Urinary bladder (tissue), 4 donors: ENCODE measurements around the gene BCAS3. TPM values are rescaled to one million over a fixed set of nuclear protein-coding genes. Genes with fewer than 3 reads are reported as not detected.

ENCODE experiments used
- DNase-seq: peaks from one replicate; pipeline ENCODE4 v3.0.0-alpha.2; 2015; ENCODE audit errors: extremely low spot score
- H3K27ac ChIP-seq: one replicate; pipeline ENCODE4 v1.5.1; 2013; ENCODE audit warnings: low read depth, mild to moderate bottlenecking, moderate library complexity
- H3K36me3 ChIP-seq: one replicate; pipeline ENCODE4 v1.6.1; 2013; ENCODE audit warnings: mild to moderate bottlenecking, moderate library complexity; ENCODE audit not compliant: insufficient read depth
- H3K4me1 ChIP-seq: one replicate; pipeline ENCODE4 v1.6.1; 2013; ENCODE audit warnings: mild to moderate bottlenecking, moderate library complexity; ENCODE audit not compliant: insufficient read depth
- H3K4me3 ChIP-seq: one replicate; pipeline ENCODE4 v1.5.1; 2013; ENCODE audit warnings: low read depth, low read length
- WGBS: extraction: QIAGEN DNeasy Blood & Tissue Kit; methylation state at CpG from one replicate; pipeline ENCODE4 v1.1.7; 2013; 5-methylcytosine and 5-hydroxymethylcytosine counted together
- polyA plus RNA-seq: library from polyadenylated mRNA; stranded (reverse); fragments of 200-250 nt; gene quantifications from one replicate; pipeline ENCODE4 v1.2.3, GENCODE V29; 2013
- total RNA-seq: library from RNA; depleted of rRNA; stranded (reverse); fragments of >200 nt; gene quantifications from one replicate; pipeline ENCODE4 v1.2.3, GENCODE V29; 2014
- donor health status: healthy with polysubstance abuse.
- donor health status: healthy.

BCAS3 gene
- total and polyA plus RNA-seq, 2 donors = 17.6 to 72.4 TPM

DNA sequence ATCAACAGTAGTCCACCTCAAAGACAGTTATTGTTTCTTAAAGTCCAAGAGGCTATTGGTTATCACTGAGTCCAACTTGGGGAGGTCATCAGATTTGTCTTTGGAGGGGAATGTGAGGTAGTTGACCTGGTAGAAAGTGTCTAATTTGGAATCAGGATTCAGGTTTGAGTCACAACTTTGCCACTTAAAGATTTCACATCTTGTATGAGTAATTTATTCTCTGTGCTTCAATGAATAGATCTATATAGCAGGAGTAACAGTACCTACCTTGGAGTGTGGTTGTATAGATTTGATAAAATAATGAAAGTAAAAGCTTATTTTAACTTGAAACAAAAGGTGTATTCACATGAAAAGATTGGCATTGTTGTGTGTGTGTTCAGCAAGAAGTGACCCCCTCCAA lies 602.7 kb downstream of the BCAS3 start:
- no peak for DNase-seq
- H3K27ac ChIP-seq = no peak overlapping the region

DNA sequence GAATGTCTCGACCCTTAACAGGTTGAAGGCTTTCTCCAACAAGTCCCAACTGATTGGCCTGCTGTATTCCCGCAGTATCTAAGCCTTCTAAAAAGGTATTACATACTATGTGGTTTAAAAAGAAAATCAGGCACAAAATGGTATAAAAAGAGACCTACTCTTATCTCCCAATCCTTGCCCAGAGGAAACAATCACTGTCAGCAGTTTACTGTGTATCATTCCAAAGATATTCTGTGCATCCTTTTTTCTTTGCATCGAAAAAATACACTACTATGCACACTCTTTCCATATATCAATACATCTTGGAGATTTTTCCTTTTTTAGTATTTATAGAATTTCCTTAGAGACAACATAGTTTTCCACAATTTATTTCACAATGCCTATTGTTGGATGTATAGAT lies 603.2 kb downstream of the BCAS3 start:
- no peaks in the 10 kb centered on the region for H3K36me3 ChIP-seq
- DNase-seq = no peak
- no peak overlapping the region for H3K4me3 ChIP-seq
- 94% methylated on average over 3 of the region's 3 CpGs for WGBS
- no peaks in the 10 kb centered on the region for H3K4me1 ChIP-seq
- H3K27ac ChIP-seq = no peak overlapping the region

More for the DNA sequence above, 602.7 kb downstream of the BCAS3 start:
- Histone ChIP-seq H3K36me3 (no peaks in the 10 kb centered on the region), H3K4me1 (no peaks in the 10 kb centered on the region), H3K4me3 (no peak overlapping the region)

DNA sequence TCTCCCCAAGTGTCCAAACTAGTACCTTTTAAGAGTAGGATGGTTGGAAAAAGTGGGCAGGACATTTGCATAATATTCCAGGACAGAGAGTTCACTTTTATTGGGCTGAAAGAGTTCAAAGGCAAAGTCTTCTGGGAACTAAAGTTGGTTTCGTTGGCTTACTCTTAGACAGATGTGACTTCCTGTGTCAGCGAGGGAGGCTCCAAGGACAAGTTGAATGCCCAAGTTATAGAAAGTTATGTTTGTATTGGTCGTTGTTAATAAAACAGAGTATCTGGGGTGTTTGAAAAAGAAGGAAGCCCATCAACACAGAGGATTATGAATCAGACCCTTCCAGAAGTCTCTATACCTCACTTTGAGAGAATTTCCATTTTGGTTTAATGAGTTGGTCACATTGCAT lies 604.7 kb downstream of the BCAS3 start:
- Histone ChIP-seq H3K36me3 (no peaks in the 10 kb centered on the region), H3K4me3 (no peak overlapping the region), H3K27ac (no peak overlapping the region), H3K4me1 (no peaks in the 10 kb centered on the region)
- DNase-seq = no peak
- WGBS = 77% methylated on average over 3 of the region's 3 CpGs

DNA sequence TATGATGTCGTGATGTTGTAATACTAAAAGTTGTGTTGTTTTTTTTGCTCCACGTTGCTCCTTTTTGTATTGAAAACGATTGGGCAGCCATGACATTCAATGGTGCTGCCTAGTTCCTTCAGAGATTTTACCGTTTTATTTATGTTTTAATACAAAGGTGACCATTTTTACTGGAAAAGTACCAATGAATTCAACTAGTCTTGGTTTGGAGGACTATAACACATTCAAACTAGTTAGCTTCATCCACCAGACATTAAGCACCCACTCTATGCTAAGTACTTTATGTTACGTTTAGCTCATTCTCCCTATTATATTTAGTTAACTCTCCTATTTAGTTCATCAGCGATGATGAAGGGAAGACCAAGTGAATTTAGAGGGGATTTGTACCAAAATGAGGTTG lies 605.4 kb downstream of the BCAS3 start:
- no peak for DNase-seq
- no peak overlapping the region for H3K27ac ChIP-seq
- no peaks in the 10 kb centered on the region for H3K4me1 ChIP-seq
- no peaks in the 10 kb centered on the region for H3K36me3 ChIP-seq
- 96% methylated on average over 6 of the region's 6 CpGs for WGBS
- H3K4me3 ChIP-seq = no peak overlapping the region

DNA sequence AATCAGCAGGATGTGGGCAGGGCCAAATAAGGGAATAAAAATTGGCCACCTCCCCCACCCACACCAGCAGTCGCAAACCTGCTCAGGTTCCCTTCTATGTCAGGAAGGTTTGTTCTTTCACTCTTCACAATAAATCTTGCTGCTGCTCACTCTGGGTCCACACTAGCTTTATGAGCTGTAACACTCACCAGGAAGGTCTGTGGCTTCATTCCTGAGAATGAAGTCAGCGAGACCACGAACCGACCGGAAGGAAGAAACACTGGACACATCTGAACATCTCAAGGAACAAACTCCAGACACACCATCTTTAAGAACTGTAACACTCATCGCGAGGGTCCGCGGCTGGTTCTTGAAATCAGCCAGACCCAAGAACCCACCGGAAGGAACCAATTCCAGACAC lies 606.5 kb downstream of the BCAS3 start:
- Histone ChIP-seq H3K36me3 (no peaks in the 10 kb centered on the region), H3K4me3 (no peak overlapping the region), H3K27ac (no peak overlapping the region), H3K4me1 (no peaks in the 10 kb centered on the region)
- 80% methylated on average over 10 of the region's 10 CpGs for WGBS
- DNase-seq = no peak

DNA sequence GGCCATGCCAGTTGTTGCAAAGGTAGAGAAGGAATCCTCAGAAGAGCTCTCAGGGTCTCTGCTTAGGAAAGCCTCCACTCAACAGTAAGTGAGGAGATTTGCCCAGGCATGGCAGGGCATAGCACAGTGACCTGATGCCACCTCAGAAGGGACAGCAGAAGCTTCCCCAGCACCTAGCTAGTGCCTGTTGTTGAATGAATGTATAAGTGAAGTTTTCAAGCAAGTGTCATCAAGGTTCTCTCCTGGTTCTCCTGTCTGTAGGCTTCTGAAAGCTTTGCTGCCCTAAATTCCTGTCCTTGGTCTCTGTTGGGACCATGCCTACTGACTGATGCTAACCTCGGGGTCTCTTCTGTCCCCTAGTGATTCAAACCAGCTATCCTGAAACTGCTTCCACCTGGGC lies 607.1 kb downstream of the BCAS3 start:
- no peaks in the 10 kb centered on the region for H3K36me3 ChIP-seq
- H3K27ac ChIP-seq = no peak overlapping the region
- 74% methylated on average over 1 of the region's 1 CpG for WGBS
- H3K4me3 ChIP-seq = no peak overlapping the region
- DNase-seq = no peak
- no peaks in the 10 kb centered on the region for H3K4me1 ChIP-seq

DNA sequence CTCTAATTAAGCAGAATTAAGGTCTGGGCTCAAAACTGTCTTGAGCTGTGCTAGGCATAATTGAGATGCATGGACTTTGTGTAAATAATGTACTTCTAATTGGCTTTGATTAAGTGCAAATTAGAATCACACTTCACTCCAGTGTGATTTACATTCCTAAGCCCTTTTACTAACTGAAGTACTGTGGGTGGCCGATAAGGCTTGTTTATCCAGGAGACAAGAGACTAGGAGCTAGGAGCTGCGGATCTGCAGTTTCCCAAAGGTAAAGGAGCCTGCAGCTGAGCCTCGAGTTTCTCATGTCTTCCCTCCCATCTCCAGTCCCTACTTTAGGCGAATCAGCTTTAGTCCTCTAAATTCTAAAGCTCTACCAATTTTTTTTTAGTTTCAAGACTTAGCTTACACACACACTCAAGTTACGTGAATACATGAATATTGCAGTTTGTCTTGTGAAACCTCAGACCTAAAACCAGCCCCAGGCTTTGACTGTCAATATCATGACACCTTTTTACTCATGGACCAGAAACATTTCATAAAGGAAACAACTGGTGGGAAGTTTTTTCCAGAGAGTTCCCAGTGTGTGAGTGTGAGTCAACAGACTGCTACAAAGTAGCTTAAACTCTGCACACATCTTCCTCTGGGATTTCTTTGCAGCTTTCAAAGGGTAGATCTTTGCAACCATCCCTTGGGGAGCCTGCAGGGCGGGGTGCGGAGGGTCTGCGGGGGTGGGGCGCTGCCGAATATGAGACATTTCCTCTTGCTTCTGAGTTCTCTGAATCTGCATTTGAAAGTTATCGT lies 608.1 kb downstream of the BCAS3 start:
- DNase-seq = no peak
- no peak overlapping the region for H3K27ac ChIP-seq
- H3K36me3 ChIP-seq = no peaks in the 10 kb centered on the region
- 40% methylated on average over 11 of the region's 11 CpGs for WGBS
- no peak overlapping the region for H3K4me3 ChIP-seq
- H3K4me1 ChIP-seq = no peaks in the 10 kb centered on the region

DNA sequence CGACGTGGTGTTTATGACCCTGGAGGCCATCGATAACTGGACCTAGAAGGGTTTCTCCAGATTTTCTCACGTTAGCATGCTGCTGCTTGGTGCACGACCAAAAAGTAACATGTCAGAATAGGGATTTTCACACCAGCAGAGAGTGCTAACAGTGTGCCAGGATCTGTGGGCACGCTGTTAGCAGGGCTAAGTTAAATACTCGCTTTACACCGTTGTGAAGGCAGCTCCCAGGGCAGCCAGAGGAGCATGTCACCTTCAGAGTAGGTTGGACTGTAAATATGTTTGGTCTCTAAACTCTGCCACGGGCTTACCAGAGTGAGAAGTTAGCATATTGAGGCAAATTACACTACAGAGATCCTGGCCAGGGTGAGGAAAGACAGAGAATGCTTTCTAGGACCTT lies 608.8 kb downstream of the BCAS3 start:
- WGBS = 56% methylated on average over 9 of the region's 9 CpGs
- no peak overlapping the region for H3K27ac ChIP-seq
- no peaks in the 10 kb centered on the region for H3K4me1 ChIP-seq
- no peaks in the 10 kb centered on the region for H3K36me3 ChIP-seq
- DNase-seq = no peak
- H3K4me3 ChIP-seq = no peak overlapping the region

DNA sequence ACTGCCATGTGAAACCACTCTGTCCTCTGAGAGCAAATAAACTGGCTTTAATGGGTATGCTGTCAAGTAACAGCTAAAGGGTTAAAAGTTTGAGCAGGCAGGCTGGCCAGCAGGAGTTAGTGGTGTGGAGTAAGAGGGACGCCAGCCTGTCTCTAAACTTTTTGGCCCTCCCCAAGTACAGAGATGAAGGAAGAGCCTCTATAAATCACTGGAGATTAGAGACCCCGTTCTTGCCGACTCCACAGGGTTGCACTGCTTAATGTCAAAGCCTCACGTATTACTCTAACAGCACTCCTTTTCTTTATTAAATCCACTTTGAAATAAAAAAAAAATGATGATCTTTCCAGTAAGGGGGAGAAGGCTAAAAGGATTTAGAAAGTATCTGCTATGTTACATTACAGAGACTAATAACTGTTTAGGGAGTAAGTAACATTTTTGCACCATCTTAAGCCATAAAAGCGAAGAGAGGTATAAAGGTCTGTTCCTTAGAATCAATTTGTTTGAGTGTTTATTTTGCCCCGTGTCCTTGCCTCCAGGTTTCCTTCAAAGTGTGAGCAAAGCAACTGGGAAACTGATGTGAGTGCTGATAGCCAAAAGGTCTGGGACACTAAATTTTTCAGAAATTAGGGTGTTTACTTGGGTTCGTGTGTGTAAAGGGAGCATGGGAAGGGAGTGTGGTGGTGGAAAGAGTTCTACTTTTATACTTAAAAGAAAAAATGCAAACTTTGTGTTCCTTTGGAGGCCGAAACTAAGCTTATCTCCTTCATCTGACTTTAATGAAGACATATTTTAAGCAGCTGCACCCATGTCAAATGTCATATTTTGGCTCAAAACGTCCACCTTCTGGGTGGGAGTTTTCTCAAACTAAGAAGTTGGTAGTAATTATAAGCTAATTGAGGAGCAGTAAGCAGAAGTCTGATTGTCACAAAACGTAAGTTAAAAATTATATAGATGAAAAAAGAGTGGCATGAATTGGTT lies 612.0 kb downstream of the BCAS3 start:
- no peak overlapping the region for H3K27ac ChIP-seq
- no peak for DNase-seq
- no peaks in the 10 kb centered on the region for H3K4me1 ChIP-seq
- WGBS = 32% methylated on average over 10 of the region's 10 CpGs
- no peaks in the 10 kb centered on the region for H3K36me3 ChIP-seq
- no peak overlapping the region for H3K4me3 ChIP-seq

DNA sequence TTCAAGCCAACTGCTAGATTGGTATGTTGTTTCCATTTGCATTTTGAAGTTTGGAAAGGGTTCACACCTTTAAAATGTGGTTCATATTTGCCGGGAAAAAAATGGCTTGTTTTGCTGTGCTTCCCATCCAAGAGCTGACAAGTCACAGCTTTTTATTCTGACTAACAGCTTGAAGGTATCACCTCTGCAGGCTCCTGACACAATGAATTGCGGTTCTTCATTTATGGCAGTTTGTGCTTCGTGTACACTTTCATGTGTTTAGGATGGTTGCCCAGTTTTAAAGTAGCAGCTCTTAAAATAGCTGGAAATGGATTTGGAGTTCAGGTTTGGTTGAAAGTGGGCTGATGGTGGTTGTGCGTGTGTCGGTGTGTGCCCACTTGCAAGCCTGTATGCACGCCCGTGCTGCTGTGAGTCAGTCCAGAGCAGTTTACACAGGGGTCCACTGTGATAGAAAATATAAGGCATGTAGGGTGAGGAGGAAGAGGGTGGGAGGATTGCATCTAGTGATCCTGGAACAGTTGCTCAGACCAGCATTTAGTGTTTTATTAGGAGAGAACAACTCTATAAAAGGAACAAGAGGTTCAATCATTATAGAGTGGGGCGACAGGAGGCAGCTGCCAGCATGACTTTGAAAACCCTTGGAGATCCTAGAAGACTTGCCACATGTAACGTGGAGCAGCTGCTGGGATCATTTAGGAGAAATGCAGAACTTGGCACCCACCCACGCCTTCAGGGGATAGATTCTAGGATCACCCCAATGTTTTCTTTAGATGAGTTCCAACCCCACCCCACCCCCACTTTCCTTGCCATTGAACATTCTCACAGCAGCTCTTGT lies 614.0 kb downstream of the BCAS3 start:
- DNase-seq = peak; percentile 80
- no peaks in the 10 kb centered on the region for H3K4me1 ChIP-seq
- H3K27ac ChIP-seq = no peak overlapping the region
- no peak overlapping the region for H3K4me3 ChIP-seq
- WGBS = 31% methylated on average over 10 of the region's 10 CpGs
- no peaks in the 10 kb centered on the region for H3K36me3 ChIP-seq

DNA sequence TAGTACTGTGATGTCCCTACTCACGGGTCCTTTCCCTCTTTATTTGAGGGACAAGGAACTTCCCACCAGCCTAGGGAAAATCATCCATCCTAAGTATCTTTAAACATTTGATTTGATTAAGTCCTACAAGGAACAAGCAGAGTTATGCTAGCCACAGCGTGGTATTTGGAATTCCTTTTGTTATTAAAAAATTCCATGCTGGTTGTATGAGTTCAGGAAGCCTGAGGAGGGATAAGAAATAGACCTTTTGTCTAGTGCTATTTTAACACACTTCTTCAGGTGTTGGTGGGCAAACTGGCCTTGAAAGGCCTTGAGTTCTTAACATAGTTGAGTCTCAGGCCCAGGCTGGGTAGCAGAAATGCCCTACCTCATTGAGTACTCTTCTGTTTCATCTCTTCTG lies 616.6 kb downstream of the BCAS3 start:
- WGBS = 80% methylated on average over 2 of the region's 2 CpGs
- DNase-seq = no peak
- no peaks in the 10 kb centered on the region for H3K36me3 ChIP-seq
- no peak overlapping the region for H3K4me3 ChIP-seq
- H3K4me1 ChIP-seq = no peaks in the 10 kb centered on the region
- no peak overlapping the region for H3K27ac ChIP-seq

DNA sequence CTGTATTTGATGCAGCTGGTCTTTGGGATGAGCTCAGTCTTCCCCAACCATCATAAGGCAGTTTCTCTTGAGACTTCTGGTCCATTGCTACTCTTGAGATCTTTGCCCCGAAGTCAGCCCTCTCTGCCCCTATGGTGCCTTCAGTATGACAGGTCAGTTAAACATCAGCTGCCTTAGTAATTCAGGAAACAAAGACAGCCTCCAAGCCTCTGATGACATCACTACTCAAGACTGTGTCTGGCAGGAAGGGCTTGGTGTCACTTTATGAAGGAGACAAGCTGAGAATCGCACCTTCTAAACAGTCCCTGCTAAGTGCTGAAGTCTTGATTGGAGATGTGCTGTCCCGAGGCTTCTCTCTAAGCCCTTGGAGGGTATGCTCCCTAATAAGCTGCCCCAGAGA lies 617.1 kb downstream of the BCAS3 start:
- Histone ChIP-seq H3K27ac (no peak overlapping the region), H3K4me1 (no peaks in the 10 kb centered on the region), H3K4me3 (no peak overlapping the region), H3K36me3 (no peaks in the 10 kb centered on the region)
- WGBS = 36% methylated on average over 3 of the region's 3 CpGs
- DNase-seq = no peak

DNA sequence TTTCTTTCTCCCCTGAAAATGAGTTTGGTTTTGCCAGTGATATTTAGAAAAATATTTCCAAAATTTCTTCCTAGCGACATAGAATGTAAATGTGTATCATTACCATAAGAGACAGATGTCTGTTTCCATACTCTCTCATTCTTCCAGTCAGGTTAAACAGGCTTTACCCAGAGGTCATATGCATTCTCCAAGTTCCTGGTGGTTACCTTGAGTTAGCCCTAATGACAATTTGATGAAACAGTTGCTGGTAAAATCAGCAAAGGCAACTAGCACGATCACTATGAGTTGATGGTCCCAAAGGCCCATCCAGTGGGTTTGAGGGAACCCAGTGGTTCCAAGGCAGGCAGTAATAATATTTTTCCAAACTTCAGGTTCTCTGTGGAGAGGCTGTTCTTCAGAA lies 618.4 kb downstream of the BCAS3 start:
- no peak overlapping the region for H3K27ac ChIP-seq
- no peaks in the 10 kb centered on the region for H3K4me1 ChIP-seq
- WGBS = over 99% methylated on average over 2 of the region's 2 CpGs
- H3K4me3 ChIP-seq = no peak overlapping the region
- no peaks in the 10 kb centered on the region for H3K36me3 ChIP-seq
- no peak for DNase-seq
